Panc1 (cell line): ENCODE results near the gene NT5DC1.

Experiments used
- TF ChIP-seq, protein P1 (sequence below): fragments of 450-650 bp; IDR thresholded peaks from 2 replicates; pipeline ENCODE4 v1.5.1; 2017; ENCODE audit warnings: mild to moderate bottlenecking
- TF ChIP-seq, protein P2 (sequence below), 2 experiments: IDR thresholded peaks; 2 replicates each; pipeline ENCODE4 v1.6.1; 2011 to 2012; ENCODE audit warnings: low read depth in 2 of 2, control low read depth in 1 of 2, low read length in 1 of 2, mild to moderate bottlenecking in 1 of 2, moderate library complexity in 1 of 2; ENCODE audit not compliant: insufficient read depth in 1 of 2

DNA sequence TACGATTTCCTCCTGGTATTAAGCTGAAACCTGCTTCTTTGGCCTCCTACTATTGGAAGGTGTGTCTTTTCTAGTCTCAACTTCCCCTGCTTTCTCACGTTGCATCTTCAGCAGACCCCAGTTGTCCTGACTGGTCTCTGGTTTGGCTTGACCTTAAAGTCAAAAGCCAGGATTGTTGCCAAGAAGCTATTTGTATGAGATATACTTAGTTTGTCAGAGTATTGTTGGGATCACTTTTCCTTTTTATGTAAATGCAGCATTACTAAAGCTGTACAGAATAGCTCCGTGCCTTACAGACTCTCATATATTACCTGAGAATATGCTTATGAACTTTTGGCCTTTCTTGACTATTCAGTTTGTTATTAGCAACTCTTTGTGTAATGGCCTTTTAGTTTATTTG, 92.1 kb downstream of the NT5DC1 start:
- TF ChIP-seq, protein P1, sequence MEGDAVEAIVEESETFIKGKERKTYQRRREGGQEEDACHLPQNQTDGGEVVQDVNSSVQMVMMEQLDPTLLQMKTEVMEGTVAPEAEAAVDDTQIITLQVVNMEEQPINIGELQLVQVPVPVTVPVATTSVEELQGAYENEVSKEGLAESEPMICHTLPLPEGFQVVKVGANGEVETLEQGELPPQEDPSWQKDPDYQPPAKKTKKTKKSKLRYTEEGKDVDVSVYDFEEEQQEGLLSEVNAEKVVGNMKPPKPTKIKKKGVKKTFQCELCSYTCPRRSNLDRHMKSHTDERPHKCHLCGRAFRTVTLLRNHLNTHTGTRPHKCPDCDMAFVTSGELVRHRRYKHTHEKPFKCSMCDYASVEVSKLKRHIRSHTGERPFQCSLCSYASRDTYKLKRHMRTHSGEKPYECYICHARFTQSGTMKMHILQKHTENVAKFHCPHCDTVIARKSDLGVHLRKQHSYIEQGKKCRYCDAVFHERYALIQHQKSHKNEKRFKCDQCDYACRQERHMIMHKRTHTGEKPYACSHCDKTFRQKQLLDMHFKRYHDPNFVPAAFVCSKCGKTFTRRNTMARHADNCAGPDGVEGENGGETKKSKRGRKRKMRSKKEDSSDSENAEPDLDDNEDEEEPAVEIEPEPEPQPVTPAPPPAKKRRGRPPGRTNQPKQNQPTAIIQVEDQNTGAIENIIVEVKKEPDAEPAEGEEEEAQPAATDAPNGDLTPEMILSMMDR = no peak
- TF ChIP-seq, protein P2, sequence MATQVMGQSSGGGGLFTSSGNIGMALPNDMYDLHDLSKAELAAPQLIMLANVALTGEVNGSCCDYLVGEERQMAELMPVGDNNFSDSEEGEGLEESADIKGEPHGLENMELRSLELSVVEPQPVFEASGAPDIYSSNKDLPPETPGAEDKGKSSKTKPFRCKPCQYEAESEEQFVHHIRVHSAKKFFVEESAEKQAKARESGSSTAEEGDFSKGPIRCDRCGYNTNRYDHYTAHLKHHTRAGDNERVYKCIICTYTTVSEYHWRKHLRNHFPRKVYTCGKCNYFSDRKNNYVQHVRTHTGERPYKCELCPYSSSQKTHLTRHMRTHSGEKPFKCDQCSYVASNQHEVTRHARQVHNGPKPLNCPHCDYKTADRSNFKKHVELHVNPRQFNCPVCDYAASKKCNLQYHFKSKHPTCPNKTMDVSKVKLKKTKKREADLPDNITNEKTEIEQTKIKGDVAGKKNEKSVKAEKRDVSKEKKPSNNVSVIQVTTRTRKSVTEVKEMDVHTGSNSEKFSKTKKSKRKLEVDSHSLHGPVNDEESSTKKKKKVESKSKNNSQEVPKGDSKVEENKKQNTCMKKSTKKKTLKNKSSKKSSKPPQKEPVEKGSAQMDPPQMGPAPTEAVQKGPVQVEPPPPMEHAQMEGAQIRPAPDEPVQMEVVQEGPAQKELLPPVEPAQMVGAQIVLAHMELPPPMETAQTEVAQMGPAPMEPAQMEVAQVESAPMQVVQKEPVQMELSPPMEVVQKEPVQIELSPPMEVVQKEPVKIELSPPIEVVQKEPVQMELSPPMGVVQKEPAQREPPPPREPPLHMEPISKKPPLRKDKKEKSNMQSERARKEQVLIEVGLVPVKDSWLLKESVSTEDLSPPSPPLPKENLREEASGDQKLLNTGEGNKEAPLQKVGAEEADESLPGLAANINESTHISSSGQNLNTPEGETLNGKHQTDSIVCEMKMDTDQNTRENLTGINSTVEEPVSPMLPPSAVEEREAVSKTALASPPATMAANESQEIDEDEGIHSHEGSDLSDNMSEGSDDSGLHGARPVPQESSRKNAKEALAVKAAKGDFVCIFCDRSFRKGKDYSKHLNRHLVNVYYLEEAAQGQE (IDR thresholded peaks at IDR 0.05; ENCODE audit: insufficient read depth in 1 of 2, low read depth in 2 of 2, low read length in 1 of 2) = no peak
